Stimulated activated naive CD4-positive, alpha-beta T cell treated with Interleukin-2 at 50 U/mL for 16 hours (primary cell): Measurements from ENCODE around the gene NDUFA8.

ENCODE experiments used
- DNase-seq: peaks from one replicate; lab custom pipeline; 2025; lab: John Stamatoyannopoulos, UW

NDUFA8 gene

DNA sequence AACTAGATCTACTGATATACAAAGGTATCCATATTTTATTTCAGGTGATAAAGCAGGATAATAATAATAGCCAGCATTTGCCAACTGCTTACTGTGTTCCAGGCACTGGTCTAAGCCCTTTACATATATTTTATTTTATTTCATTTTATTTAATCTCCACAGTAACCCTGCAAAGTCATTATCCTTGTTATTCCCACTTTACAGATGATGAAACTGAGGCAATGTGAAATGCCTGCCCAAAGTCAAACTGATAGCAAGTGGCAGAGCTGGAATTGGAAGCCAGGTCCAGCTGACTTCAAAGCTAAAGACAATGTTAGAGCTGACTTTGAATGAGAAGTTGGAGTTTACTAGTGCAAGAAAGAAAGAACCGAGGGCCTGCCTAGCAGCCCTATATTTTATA lies 25.0 kb upstream of the NDUFA8 start:
- DNase-seq, result no peak

DNA sequence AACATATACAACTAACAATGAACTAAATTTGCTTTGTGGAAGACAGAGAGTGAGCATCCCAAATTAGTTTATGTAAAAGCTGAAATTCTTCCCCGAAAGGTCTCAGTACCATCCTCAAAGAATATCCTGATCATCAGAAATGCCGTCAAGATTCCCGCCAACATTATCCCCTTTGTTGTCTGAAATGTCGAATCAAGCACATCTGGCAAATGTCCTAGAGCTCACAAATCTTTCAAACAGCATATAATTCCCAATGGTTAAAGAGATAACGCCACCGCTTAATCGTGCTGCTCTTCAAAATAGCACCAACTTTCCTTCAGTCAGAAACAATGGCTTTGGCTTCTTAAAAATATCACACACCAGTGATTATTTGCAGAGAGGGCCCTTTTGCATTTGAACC lies 23.9 kb upstream of the NDUFA8 start:
- DNase-seq, result no peak

DNA sequence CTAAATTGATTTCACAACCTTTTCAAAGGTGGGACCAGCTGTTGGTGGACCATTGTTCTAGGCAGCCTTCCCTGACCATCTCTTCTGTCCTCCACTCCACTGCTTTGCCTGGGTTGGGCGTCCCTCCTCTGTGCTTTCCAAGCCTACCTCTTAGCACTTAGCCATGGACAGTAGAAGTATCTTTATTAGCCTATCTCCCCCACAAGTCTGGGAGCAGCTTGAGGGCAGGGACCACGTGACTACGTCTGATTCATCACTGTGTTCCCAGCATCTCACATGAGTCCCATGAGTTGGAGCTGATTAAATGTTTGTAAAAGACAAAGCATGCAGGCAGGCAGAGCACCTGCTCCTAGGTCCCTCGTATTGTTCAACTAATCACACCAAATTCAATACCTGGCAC lies 21.1 kb upstream of the NDUFA8 start:
- no peak for DNase-seq

DNA sequence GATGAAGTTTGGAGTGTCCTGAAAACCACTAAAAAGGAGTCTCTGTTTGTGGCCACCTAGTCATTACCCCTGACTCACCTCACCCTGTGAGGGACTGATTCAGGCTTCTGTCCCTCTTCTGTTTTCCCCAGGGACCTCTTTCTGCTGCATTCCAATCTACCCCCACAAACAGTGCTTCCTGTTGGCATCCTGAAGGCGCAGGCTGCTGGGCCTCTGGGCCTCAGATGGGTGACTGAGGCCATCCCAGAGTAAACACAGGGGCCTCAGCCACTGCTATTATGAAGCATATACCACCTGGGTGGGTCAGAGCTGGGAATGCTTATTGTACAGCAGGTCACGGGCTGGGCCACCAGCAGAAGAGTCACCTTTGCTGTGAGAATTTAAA lies 20.1 kb upstream of the NDUFA8 start:
- DNase-seq, result no peak

DNA sequence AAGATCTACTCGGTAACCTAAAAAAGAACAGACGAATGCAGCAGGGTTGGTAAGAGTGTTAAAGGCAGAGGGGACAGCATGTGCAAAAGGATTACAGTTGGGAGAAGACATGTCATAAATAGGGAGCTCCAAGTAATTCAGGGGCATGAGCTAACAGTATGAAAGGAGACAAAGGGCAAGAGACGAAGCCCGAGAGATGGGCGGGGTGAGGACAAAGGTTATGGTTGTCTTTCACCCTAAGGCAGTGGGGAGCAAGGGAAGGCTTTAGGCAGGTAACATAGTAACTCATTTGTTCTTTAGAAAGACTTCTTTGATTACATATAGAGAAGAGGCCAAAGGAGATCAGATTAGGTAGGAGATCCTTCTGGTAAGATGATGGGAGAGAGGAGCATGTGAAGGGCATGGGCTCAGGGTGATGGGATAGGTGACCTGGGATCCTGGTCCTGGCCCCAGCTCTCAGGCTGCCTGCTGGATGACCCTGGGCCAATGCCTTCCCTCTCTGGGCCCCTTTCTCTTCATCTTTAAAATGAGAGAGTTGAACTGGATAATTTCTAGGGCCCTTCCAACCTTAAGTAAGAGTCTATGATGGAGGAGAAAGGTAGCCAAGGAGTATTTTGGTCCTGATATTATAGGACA lies 19.6 kb upstream of the NDUFA8 start:
- no peak for DNase-seq

DNA sequence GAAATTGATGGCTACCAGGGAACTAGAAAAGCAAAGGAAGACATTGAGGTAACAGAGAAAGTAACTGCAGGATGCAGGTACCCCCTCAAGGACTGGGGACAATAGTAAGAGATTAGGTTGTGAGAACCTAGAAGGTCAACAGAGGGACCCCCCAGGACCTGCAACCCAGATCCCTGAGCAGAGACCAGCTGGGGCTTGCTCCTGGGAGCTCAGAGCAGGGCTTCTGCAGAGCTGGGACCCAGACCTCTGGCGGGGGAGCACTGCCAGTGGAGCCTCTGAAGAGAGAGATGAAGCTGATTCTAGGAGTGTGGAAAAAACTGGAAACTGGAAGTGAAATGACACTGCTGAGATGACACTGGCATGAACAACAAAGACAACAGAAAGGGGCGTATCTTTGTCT lies 17.3 kb upstream of the NDUFA8 start:
- DNase-seq, result no peak

DNA sequence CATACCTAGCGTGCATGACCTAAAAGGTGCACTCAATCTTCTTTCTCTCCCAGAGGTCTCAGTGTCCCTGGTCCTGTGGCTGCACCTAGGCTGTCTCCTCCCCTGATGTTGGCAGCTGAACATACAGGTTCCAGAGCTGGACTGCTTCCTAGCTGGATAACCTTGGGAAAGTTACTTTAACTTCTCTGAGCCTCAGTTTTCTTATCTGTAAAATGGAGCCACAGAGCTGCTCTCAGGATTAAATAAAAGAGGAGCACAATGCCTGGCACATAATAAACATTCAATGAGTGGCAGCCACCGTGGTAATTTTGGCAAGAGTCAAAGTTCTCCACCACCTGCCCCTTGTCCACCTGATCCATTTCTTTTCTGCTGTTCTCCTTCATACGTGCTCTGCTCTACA lies 14.1 kb upstream of the NDUFA8 start:
- DNase-seq, result no peak

DNA sequence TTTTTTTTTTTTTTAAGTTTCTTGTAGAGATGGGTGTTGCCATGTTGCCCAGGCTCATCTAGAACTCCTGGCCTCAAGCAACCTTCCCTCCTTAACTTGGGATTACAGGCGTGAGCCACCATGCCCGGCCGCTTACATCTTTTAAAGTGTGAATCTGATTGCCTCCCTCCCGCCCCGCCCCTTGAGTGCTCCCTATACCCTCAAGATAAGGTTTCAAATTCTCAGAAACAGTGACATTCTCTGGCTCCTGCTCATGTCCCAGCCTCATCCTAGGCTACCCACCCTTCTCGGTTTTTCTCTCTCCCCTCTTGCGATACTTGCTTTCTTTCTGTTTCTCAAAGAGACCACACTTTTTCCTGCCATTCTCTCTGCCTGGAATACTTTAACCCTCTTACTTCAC lies 12.6 kb upstream of the NDUFA8 start:
- no peak for DNase-seq

DNA sequence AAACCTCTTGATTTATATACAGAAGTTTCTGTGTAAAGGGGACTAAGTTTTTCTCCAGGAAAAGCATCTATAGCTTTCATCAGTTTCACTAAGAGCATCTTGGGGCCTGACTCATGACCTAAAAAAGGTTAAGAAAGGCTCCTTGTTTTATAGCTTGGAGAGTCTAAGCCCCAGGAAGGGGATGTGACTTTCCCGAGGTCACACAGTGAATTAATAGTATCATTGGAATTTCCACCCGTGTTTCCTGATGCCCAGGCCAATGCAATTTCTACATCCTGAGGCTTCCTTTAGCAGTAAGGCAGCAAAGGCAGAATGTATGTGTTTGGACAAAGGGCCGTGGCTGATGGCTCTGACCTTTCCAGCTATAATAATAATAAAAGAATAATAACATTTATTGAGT lies 8.8 kb upstream of the NDUFA8 start:
- DNase-seq, result no peak

DNA sequence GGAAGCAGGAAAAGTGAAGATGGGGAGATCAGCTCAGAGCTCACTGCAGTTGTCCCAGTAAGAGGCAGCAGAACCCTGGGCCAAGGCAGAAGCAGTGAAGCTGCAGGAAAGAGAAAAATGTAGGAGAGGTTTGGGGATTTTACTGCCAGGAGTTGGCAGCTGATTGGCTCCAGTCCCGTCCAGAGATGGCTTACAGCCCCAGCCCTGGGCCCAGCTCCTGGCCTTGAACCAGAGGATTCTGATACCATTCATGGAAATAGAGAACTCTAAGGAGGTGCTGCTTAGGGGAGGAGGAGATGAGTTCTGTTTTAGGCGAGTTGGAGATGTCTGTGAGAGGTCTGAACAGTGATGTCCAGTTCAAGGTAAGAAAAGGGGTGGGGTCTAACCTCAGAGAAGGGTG lies 4.7 kb upstream of the NDUFA8 start:
- no peak for DNase-seq

DNA sequence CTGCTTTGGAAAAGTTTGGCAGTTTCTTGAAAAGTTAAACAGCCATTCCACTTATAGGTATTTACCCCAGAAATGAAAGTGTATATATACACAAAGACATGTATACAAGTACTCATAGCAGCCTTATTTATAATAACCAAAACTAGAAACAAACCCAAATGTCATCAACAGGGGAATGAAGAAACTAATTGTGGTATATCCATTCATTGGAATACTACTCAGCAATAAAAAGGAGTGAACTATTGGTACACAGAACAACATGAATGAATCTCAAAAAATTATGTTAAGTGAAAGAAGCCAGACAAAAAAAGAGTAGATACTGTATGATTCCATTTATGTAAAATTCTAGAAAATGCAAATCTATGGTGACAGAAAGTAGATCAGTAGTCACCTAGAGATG lies 2.8 kb upstream of the NDUFA8 start:
- no peak for DNase-seq

DNA sequence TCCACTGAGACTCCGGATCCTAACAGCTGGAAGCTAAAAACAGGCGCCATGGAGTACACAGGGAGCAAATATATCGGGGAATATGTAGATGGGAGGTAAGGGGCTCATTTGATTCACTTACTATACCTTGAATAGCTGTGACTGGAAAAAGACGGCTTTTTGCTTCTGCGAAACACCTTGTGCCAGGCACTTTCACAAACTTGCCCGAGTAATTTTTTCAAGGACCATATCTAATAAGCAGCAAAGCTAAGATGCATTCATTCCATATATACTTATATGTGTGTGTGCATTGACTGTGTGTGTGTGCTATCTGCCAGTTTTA lies 307 bp upstream of the NDUFA8 start:
- no peak for DNase-seq

DNA sequence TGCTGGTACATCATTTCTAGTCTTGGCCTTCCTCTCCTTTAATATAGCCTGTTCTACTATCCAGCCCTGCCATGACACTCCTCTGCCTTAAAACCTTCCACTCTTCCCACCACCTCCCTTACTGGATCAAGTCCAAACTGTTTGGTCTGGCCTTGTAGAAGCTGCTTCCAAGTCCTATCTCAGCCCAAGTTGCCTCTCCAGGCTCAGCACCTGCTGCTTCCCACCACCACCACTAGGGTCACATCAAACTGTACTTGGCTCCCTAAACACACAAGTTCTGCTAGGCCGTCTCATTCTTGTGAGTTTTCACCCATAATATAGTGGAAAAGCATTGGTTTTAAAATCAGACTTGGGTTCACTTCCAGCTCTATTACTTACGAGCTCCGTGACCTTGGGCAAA lies 1.4 kb downstream of the NDUFA8 start:
- no peak for DNase-seq

DNA sequence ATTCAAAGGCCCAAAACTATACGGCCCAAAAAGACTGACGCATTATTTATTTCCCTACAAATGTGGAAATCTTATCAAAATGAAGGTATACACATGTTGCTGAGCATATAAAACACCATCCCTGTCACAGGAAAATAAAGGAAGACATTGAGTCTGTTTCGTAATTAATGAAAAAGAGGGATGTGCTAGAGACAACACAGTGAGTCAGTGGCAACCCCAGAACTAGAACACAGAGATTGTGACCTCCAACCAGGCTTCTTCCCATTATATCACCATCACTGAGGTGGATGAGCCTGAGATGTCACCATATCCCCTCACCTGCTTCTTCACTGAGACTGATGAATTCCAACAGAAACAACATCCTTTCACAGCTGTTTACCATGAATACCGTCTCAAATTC lies 3.8 kb downstream of the NDUFA8 start:
- no peak for DNase-seq

DNA sequence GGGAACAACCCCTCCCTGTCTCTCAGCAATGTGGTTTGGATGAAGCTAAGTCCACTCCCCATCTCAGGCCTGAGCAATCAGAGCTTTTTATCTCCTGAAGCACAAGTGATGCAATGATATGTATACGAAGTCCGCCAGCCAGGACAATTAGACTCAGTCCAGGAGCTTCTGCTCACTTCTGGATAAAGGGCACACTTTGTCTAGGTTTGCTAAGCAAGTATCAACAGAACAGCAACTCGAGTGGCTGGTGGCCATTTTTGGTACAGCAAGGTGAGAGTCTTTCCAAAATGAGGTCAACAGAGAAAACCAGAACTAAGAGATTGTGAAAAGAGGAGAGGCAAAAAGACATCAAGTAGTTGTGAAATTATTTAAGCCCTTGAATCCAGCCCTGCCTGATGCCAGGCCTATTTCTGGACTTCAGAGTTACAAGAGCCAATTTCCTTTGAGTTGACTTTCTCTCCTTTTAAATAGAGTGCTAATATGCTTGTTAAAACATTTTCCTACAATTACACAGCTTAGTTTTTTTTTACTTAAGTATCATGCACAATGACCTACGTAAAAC lies 8.2 kb downstream of the NDUFA8 start:
- no peak for DNase-seq

DNA sequence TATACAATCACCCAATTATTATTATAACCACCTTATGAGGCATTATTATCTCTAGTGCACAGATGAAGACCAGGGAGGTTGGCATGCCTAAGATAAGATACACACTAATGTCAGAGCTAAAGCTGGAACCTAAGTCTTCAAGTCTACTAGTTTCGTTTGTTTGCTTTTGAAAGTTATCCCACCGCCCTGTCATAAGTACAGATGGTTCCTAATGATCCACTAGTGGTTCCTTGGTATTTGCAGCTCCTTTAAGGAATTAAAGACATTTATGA lies 14.1 kb downstream of the NDUFA8 start:
- DNase-seq, result no peak

DNA sequence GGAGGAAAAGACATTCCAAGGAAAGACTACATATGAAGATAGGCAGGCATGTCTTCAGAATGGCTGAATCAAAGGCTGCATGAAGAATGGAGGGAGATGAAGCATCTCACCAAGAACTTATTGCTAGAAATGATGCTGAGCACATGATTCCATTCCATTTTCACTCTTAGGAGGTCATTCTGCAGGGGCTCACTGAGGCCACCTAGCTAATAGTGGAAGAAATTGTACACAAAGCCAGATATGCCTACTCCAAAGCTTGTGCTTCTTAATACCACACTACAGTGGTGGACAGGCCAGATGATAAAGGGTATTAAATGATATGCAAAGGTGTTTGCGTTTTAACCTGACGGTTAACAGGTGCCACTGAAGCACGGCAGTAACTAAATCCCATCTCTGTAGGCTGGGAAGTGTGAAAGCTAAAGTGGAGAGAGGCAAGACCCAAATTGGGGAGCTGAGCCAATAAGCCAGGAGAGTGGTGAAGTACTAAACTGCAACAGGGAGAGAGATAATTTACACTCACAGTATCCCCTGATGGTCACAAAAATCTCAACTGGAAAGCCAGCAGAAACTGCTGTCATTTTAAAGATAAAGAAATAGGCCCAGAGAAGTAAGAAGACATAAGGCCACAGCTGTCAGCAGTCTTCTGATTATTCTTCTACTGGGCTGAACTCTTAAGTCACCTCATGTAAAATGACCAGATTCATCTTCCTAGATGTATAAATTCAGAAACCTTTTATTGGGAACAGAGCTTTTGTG lies 14.6 kb downstream of the NDUFA8 start:
- no peak for DNase-seq

DNA sequence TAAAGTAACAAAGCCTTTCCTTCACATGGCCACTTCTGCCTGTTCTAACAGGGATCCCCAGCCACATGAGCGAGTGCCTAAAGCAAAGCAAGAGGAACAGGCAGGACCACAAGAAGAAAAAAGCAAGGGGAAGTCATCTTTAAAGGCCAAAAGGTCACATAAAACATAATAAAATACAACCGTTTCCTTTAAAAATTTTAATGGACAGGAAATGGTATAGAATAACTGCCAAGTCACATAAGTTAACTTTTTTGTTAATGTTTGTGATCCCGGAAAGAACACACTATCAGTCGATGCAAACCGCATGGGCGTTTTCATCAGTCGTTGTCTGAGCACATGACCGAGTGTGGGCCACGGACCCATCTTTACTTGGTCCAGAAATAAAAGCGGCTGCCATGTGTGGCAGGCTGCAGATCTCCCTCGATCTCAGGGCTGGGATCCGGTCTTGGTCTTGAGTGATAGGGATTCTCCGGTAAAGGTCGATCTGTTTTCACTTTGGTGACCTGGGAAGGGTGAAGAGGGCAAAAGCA lies 15.6 kb downstream of the NDUFA8 start:
- no peak for DNase-seq

DNA sequence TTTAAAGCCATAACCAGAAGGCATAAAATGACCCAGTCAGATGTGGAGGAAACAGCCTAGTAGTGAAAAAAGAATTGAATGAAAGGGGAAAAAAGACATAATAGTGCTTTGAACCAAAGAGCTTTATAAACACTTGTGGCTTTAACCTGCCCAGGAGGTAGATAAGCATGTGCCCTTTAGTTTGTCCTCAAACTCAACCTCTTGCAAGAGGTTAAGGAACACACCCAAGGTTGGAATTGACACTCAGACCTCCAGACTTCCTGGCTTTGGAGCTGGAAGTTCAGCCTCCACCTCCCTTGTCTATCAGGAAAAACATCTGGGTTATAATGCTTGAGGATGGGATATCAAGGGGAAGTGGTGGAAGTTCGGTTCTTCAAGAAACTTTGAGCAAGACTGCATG lies 16.3 kb downstream of the NDUFA8 start:
- no peak for DNase-seq

DNA sequence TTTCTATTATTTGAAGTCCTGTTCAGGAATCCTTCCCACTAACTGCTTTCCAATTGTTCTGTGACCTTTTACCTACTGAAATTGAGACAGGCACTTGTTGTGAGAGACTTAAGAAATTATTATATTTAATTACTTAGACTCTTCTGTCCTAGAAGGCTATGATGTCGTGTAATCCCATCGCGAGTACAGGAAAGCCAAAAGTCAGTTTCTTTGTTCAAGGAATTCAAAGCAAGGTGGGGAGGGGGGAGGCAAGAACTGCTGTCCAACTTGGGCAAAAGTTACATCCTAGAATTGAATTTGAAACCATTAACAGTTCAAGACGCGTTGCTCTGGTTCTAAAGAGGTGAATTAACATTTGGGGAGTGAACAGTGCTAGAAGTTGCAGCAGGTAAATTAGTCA lies 17.9 kb downstream of the NDUFA8 start:
- no peak for DNase-seq

DNA sequence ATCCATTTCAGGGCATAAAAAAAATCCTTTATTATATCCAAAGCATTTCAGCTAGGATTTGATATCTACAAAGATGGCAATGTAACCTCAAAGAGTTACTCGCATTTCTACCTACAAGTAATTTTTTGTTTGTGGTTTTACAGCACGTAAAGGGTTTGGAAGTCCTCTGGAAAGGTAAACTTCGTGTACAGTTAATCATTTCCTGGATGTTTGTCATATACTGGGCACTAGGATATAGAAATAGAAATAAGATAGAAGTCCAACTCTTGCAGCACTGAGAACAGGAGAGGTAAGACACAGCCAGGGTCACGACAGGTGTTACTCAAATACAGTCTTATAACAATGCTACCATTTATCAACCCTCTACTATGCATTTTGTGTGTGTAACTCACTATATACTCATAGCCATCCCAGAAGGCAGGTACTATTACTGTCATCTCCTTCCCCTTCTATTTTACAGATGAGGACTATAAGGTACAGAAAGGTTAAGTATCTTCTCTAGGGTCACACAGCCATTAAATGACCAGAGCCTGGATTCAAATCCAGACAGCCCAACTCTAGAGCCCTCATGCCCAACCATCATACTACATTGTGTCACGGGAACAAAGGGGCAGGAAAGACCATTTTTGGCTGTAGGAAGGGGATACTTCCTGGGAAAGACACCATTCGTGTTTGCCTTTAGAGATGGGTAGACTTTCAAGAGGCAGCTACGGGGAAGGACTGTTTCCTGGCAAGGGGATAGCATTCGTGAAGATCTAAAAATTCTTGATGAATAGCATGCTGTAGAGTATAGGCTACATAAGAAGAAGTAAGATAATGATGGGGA lies 19.0 kb downstream of the NDUFA8 start:
- no peak for DNase-seq

DNA sequence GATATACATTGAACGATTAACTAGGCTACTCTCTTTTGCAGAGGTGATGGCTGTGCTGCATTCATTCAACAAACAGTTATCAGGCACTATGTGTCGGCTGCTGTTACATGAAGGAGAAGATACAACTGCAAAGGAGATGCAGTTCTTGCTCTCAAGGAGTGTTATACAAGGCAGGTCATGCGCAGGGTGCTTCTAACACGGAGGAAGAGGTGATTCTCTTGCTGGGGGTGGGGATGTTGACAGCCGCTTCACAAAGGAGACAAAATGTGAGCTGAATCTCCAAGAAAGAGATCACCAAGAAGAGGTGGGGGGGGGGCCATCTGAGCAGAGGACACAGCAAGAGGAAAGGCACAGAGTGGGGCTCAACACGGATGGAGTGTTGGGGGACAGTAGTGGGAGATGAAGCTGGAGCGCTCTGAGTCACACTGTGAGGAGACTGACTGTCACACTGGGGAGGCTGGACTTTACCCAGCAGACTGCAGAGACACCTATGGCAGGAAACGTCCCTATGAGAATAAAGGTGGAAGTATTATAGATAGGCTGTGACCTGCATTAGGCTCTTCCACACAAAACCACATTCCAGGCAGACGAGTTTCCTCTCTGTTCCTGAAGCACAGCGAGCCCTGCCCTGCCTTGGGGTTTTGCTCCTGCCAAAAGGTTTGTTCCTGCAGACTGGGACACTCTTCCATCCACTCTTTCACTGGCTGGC lies 20.9 kb downstream of the NDUFA8 start:
- no peak for DNase-seq

DNA sequence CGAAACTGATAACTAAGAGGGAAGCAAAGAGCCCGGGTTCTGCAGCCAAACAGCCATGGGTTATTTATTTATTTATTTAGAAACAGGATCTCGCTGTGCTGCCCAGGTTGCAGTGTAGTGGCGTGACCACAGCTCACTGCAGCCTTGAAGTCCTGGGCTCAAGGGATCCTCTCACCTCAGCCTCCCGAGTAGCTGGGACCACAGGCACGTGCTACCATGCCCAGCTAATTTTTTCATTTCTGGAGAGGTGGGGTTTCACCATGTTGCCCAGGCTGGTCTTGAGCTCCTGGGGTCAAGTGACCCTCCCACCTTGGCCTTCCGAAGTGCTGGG lies 24.1 kb downstream of the NDUFA8 start:
- DNase-seq, result no peak
